ENCODE measurements around the gene NEDD4.

GRCh38 chr15:55823191-55823670 lies 170.2 kb downstream of the NEDD4 start:
- TF ChIP-seq EZH2 (IDR thresholded peaks at IDR 0.05; ENCODE audit: borderline replicate concordance, insufficient read depth, low read length, poor library complexity, severe bottlenecking) (no peak), CTCF (IDR thresholded peaks at IDR 0.05; ENCODE audit: poor library complexity, severe bottlenecking) (no peak), EP300 (conservative IDR thresholded peaks at IDR 0.05; ENCODE audit: poor library complexity, severe bottlenecking) (no peak), REST (IDR thresholded peaks at IDR 0.05; ENCODE audit: borderline replicate concordance) (no peak), RAD21 (conservative IDR thresholded peaks at IDR 0.05) (no peak)

Data from neural cell (in vitro differentiated cells).